SKM-1 (cell line): ENCODE measurements around the gene CCDC171.
"Not testable (repeated sequence)": the region's sequence is repeated elsewhere in the genome, so short reads cannot be mapped to it uniquely, and the experiment has no call there.

ENCODE experiments used
- DNase-seq: peaks from one replicate; lab custom pipeline; 2025; ENCODE audit not compliant: unreplicated experiment; lab: John Stamatoyannopoulos, UW

Gene CCDC171

GRCh38 chr9:15746905-15747304, 194.1 kb downstream of the CCDC171 start:
- no peak for DNase-seq

- DNase-seq: no peak
Observed at GRCh38 chr9:15755660-15756059, 202.8 kb downstream of the CCDC171 start.

GRCh38 chr9:15761551-15761950, 208.7 kb downstream of the CCDC171 start:
- no peak for DNase-seq

- no peak for DNase-seq
Observed at GRCh38 chr9:15763371-15763770, 210.5 kb downstream of the CCDC171 start.

- DNase-seq: no peak
Observed at GRCh38 chr9:15764131-15764530, 211.3 kb downstream of the CCDC171 start.

- no peak for DNase-seq
Observed at GRCh38 chr9:15769547-15769946, 216.7 kb downstream of the CCDC171 start.

- no peak for DNase-seq
Observed at GRCh38 chr9:15778861-15779260, 226.0 kb downstream of the CCDC171 start.

- no peak for DNase-seq
Observed at GRCh38 chr9:15782106-15782505, 229.3 kb downstream of the CCDC171 start.

- no peak for DNase-seq
Observed at GRCh38 chr9:15785584-15785983, 232.7 kb downstream of the CCDC171 start.

GRCh38 chr9:15786616-15787015, 233.8 kb downstream of the CCDC171 start:
- no peak for DNase-seq

GRCh38 chr9:15810219-15810899, 257.5 kb downstream of the CCDC171 start:
- DNase-seq: not testable (repeated sequence)

- no peak for DNase-seq
Observed at GRCh38 chr9:15813076-15813475, 260.2 kb downstream of the CCDC171 start.

- no peak for DNase-seq
Observed at GRCh38 chr9:15824310-15824709, 271.5 kb downstream of the CCDC171 start.

- no peak for DNase-seq
Observed at GRCh38 chr9:15831384-15831783, 278.5 kb downstream of the CCDC171 start.

- no peak for DNase-seq
Observed at GRCh38 chr9:15834541-15834940, 281.7 kb downstream of the CCDC171 start.

GRCh38 chr9:15837079-15837679, 284.3 kb downstream of the CCDC171 start:
- DNase-seq: peak; percentile 38

- no peak for DNase-seq
Observed at GRCh38 chr9:15842051-15842450, 289.2 kb downstream of the CCDC171 start.

- no peak for DNase-seq
Observed at GRCh38 chr9:15843316-15843715, 290.5 kb downstream of the CCDC171 start.

- DNase-seq: no peak
Observed at GRCh38 chr9:15843931-15844330, 291.1 kb downstream of the CCDC171 start.

- DNase-seq: no peak
Observed at GRCh38 chr9:15846611-15847010, 293.8 kb downstream of the CCDC171 start.

GRCh38 chr9:15849871-15850270, 297.0 kb downstream of the CCDC171 start:
- no peak for DNase-seq

- DNase-seq: no peak
Observed at GRCh38 chr9:15851766-15852165, 298.9 kb downstream of the CCDC171 start.

GRCh38 chr9:15856591-15856990, 303.7 kb downstream of the CCDC171 start:
- DNase-seq: no peak
